IMR-90 (cell line): ENCODE data around the gene ZNF311.

Experiments
- CHD1 ChIP-seq: IDR thresholded peaks from 2 replicates; pipeline ENCODE4 v1.6.1; 2012; ENCODE audit warnings: low read depth, low read length, improper control_type of control experiment
- MAZ ChIP-seq: IDR thresholded peaks from 2 replicates; pipeline ENCODE4 v1.6.1; 2012; ENCODE audit warnings: low read depth, mild to moderate bottlenecking, low read length, improper control_type of control experiment, moderate library complexity, borderline replicate concordance
- POLR2A ChIP-seq: IDR thresholded peaks from 2 replicates; pipeline ENCODE4 v1.6.1; 2012; ENCODE audit warnings: mild to moderate bottlenecking, low read depth, low read length
- RAD21 ChIP-seq: IDR thresholded peaks from 2 replicates; pipeline ENCODE4 v1.6.1; 2012; ENCODE audit warnings: low read length, improper control_type of control experiment
- RCOR1 ChIP-seq: IDR thresholded peaks from 2 replicates; pipeline ENCODE4 v1.6.1; 2012; ENCODE audit warnings: mild to moderate bottlenecking, low read length, improper control_type of control experiment; ENCODE audit not compliant: insufficient replicate concordance
- RFX5 ChIP-seq: IDR thresholded peaks from 2 replicates; pipeline ENCODE4 v1.8.0; 2012; ENCODE audit warnings: low read depth, mild to moderate bottlenecking, low read length, moderate library complexity
- TF ChIP-seq, protein P1 (sequence below): conservative IDR thresholded peaks from 2 replicates; pipeline ENCODE4 v1.5.1; 2012; ENCODE audit warnings: mild to moderate bottlenecking, low read depth, low read length, improper control_type of control experiment

- TF ChIP-seq, protein P1, sequence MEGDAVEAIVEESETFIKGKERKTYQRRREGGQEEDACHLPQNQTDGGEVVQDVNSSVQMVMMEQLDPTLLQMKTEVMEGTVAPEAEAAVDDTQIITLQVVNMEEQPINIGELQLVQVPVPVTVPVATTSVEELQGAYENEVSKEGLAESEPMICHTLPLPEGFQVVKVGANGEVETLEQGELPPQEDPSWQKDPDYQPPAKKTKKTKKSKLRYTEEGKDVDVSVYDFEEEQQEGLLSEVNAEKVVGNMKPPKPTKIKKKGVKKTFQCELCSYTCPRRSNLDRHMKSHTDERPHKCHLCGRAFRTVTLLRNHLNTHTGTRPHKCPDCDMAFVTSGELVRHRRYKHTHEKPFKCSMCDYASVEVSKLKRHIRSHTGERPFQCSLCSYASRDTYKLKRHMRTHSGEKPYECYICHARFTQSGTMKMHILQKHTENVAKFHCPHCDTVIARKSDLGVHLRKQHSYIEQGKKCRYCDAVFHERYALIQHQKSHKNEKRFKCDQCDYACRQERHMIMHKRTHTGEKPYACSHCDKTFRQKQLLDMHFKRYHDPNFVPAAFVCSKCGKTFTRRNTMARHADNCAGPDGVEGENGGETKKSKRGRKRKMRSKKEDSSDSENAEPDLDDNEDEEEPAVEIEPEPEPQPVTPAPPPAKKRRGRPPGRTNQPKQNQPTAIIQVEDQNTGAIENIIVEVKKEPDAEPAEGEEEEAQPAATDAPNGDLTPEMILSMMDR: no peak
- no peak for TF ChIP-seq RAD21
- TF ChIP-seq POLR2A: no peak
- TF ChIP-seq RFX5: no peak
- TF ChIP-seq CHD1: no peak
- TF ChIP-seq RCOR1: no peak
- TF ChIP-seq MAZ: no peak
Observed at GRCh38 chr6:29021434-29021833, 16.3 kb upstream of the ZNF311 start.
